COLO668 (cell line): ENCODE data around the gene TOMM20.

Experiments used
- DNase-seq: peaks from one replicate; lab custom pipeline; 2025; ENCODE audit not compliant: unreplicated experiment; lab: John Stamatoyannopoulos, UW

The TOMM20 gene

GRCh38 chr1:235069176-235069575 lies 59.5 kb downstream of the TOMM20 start:
- DNase-seq, result no peak

- peak; percentile 65 for DNase-seq
Observed at GRCh38 chr1:235068158-235069121, 60.2 kb downstream of the TOMM20 start.

GRCh38 chr1:235067396-235068157 lies 61.1 kb downstream of the TOMM20 start:
- peak; percentile 97 for DNase-seq

GRCh38 chr1:235063068-235063765 lies 65.4 kb downstream of the TOMM20 start:
- no peak for DNase-seq

GRCh38 chr1:235060607-235061470 lies 67.8 kb downstream of the TOMM20 start:
- peak; percentile 68 for DNase-seq
